CD4-positive, alpha-beta T cell (primary cell): ENCODE results near the gene ATP8A1. TPM values are rescaled to one million over a fixed set of nuclear protein-coding genes. Genes with fewer than 3 reads are reported as not detected.

ENCODE experiments used
- ATAC-seq: fragments of 200-7000 bp; cut with Tn5 transposase; one replicate; pipeline ENCODE4 v1.10.0; 2022; ENCODE audit warnings: mild to moderate bottlenecking; ENCODE audit not compliant: poor library complexity
- CTCF ChIA-PET: fragments of 350-600 bp; sonication (Branson Sonifier 250); formaldehyde crosslinking; loops from one replicate; lab custom pipeline; 2021; ENCODE audit warnings: antibody characterized with exemption, inconsistent platforms; lab: Charles Lee
- POLR2A ChIA-PET: fragments of 350-600 bp; sonication (Branson Sonifier 250); formaldehyde crosslinking; loops from one replicate; lab custom pipeline; 2021; ENCODE audit warnings: antibody characterized with exemption, inconsistent platforms; lab: Charles Lee
- DNase-seq, 14 experiments: peaks; one replicate each; pipeline ENCODE4 v3.0.0-alpha.2; 2013 to 2020; ENCODE audit warnings: mixed read lengths in 2 of 14
- H3K27ac ChIP-seq, 2 donors: one replicate each; pipeline versions ENCODE4 v1.5.1 to v1.7.0; 2013; ENCODE audit warnings: low read length in 2 of 2, low read depth in 1 of 2, mild to moderate bottlenecking in 1 of 2
- H3K27me3 ChIP-seq, 2 experiments: 1 replicate in 1 of 2; 2 replicates in 1 of 2; pipeline versions ENCODE4 v1.6.1 to v1.7.0; 2013; ENCODE audit warnings: low read length in 2 of 2, control low read depth in 1 of 2, mild to moderate bottlenecking in 1 of 2, moderate library complexity in 1 of 2; ENCODE audit not compliant: insufficient read depth in 2 of 2, control insufficient read depth in 1 of 2
- H3K36me3 ChIP-seq: one replicate; pipeline ENCODE4 v1.6.1; 2013; ENCODE audit warnings: low read length, control low read depth; ENCODE audit not compliant: insufficient read depth
- H3K4me1 ChIP-seq: one replicate; pipeline ENCODE4 v1.6.1; 2013; ENCODE audit warnings: low read length, control low read depth; ENCODE audit not compliant: insufficient read depth
- H3K4me3 ChIP-seq: one replicate; pipeline ENCODE4 v1.5.1; 2013; ENCODE audit warnings: mild to moderate bottlenecking, low read length, moderate library complexity
- H3K9me3 ChIP-seq, 2 experiments: 1 replicate in 1 of 2; 2 replicates in 1 of 2; pipeline versions ENCODE4 v1.6.1 to v1.7.0; 2013; ENCODE audit warnings: low read length in 2 of 2, mild to moderate bottlenecking in 2 of 2, control low read depth in 1 of 2, moderate library complexity in 1 of 2; ENCODE audit not compliant: control insufficient read depth in 1 of 2, insufficient read depth in 1 of 2
- H3K27ac Mint-ChIP-seq: one replicate; pipeline ENCODE4 v1.8.0; 2020; ENCODE audit warnings: mixed read lengths
- H3K27me3 Mint-ChIP-seq: one replicate; pipeline ENCODE4 v1.8.0; 2021; ENCODE audit warnings: mixed read lengths
- H3K36me3 Mint-ChIP-seq: one replicate; pipeline ENCODE4 v1.8.0; 2021; ENCODE audit warnings: low read depth, mixed read lengths
- H3K4me1 Mint-ChIP-seq: one replicate; pipeline ENCODE4 v1.8.0; 2021; ENCODE audit warnings: low read depth, mixed read lengths
- H3K4me3 Mint-ChIP-seq: one replicate; pipeline ENCODE4 v1.8.0; 2020; ENCODE audit warnings: mild to moderate bottlenecking, mixed read lengths
- H3K9me3 Mint-ChIP-seq: one replicate; pipeline ENCODE4 v1.8.0; 2020; ENCODE audit warnings: mixed read lengths
- CTCF ChIP-seq: fragments of 200-600 bp; IDR thresholded peaks from one replicate; pipeline ENCODE4 v1.8.0; 2022; ENCODE audit warnings: antibody characterized with exemption, mild to moderate bottlenecking
- intact Hi-C, 2 experiments: fragments of 100-400 bp; cut with DNase I in 1 of 2; cut with micrococcal nuclease in 1 of 2; formaldehyde crosslinking; loops; one replicate each; pipeline versions ENCODE4 v1.15.1 to v1.9.0; 2023 to 2025; cut with DNase I, micrococcal nuclease
- total RNA-seq, 174 experiments: library from RNA in 2 of 174; stranded (reverse) in 2 of 174; gene quantifications; one replicate each; pipeline ENCODE4 v1.2.3 and lab custom pipeline; 2021 to 2026

The ATP8A1 gene
- total RNA-seq, 2 experiments from 2014 or later: 44.9 to 45.5 TPM

DNA sequence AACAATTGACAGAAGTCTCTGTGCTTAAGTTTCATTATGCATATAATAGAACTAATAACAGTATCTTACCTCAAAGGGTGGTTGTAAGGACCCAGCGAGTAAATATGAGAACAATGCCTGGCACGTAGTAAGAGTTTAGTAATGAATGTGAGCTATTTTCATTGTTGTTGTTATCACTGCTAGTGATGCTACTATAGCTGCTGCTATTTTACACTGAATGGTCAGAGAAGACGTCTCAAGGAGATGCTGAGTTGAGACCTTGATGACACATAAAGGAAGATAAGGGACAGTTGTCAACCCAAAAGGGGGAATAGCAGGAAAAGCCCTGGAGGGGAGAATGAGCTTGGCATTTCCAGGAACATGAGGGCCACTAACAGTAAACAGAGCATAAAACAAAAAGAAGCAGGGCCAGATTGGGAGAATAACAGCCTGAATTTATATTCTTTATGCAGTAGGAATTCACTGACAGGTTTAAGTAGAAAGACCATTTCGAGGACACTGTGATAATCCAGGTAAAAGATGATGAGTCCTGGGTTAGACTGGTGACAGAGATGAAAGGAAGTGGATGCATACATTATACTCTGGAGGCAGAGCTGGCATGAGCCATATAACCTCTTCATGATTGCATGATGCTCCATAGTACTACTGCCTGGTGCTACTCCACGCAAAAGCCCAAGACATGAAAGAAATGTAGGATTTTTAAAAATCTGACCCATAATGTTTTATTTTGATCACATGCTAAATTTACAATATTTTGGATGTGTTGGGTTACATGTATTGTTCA is 23.1 kb downstream of the ATP8A1 start:
- CTCF ChIA-PET: no interaction called here
- ATAC-seq (no peak), DNase-seq (no peak)
- Histone ChIP-seq H3K4me1 (peaks cover 17% of the 10 kb centered on the region), H3K27ac (no peak overlapping the region), H3K4me3 (no peak overlapping the region), H3K9me3 (no peaks in the 10 kb centered on the region), H3K36me3 (peaks cover 3% of the 10 kb centered on the region), H3K27me3 (no peaks in the 10 kb centered on the region)
- no peak for TF ChIP-seq CTCF
- POLR2A ChIA-PET: interaction anchor here (0.8 to 1.2 kb wide), 2 partner anchors 16 to 23 kb away, joined by 3 to 5 read pairs; partner anchors contain the start of gene ATP8A1
- H3K9me3 Mint-ChIP-seq: no peaks in the 10 kb centered on the region
- peaks cover 82% of the 10 kb centered on the region for H3K4me1 Mint-ChIP-seq
- no peak overlapping the region for H3K4me3 Mint-ChIP-seq
- no peak overlapping the region for H3K27ac Mint-ChIP-seq
- intact Hi-C loops: no loop called here
- H3K27me3 Mint-ChIP-seq: no peaks in the 10 kb centered on the region
- no peaks in the 10 kb centered on the region for H3K36me3 Mint-ChIP-seq

GRCh38 chr4:42632653-42633382 is 24.1 kb downstream of the ATP8A1 start:
- intact Hi-C loops: no loop called here
- Histone ChIP-seq H3K36me3 (peaks cover 3% of the 10 kb centered on the region), H3K27ac (no peak overlapping the region), H3K9me3 (no peaks in the 10 kb centered on the region), H3K4me3 (no peak overlapping the region), H3K4me1 (peaks cover 27% of the 10 kb centered on the region), H3K27me3 (no peaks in the 10 kb centered on the region)
- no peak for TF ChIP-seq CTCF
- H3K4me1 Mint-ChIP-seq: peaks cover 82% of the 10 kb centered on the region
- ChIA-PET CTCF (no interaction called here), POLR2A (no interaction called here)
- DNase-seq: no peak
- H3K27ac Mint-ChIP-seq: no peak overlapping the region
- H3K27me3 Mint-ChIP-seq: no peaks in the 10 kb centered on the region
- no peaks in the 10 kb centered on the region for H3K9me3 Mint-ChIP-seq
- no peaks in the 10 kb centered on the region for H3K36me3 Mint-ChIP-seq
- H3K4me3 Mint-ChIP-seq: no peak overlapping the region
- ATAC-seq: no peak

GRCh38 chr4:42630908-42631307 is 26.0 kb downstream of the ATP8A1 start:
- intact Hi-C loops: no loop called here
- H3K4me3 Mint-ChIP-seq: no peak overlapping the region
- H3K4me1 Mint-ChIP-seq: peaks cover 82% of the 10 kb centered on the region

More at GRCh38 chr4:42630908-42631307, 26.0 kb downstream of the ATP8A1 start:
- DNase-seq: no peak
- CTCF ChIA-PET: no interaction called here
- Histone ChIP-seq H3K9me3 (no peaks in the 10 kb centered on the region), H3K4me3 (no peak overlapping the region), H3K4me1 (peaks cover 25% of the 10 kb centered on the region), H3K27ac (no peak overlapping the region), H3K36me3 (peaks cover 7% of the 10 kb centered on the region), H3K27me3 (no peaks in the 10 kb centered on the region)
- TF ChIP-seq CTCF: no peak
- POLR2A ChIA-PET: no interaction called here
- H3K27ac Mint-ChIP-seq: peak overlapping the region; percentile 48
- ATAC-seq: no peak
- H3K27me3 Mint-ChIP-seq: no peaks in the 10 kb centered on the region
- no peaks in the 10 kb centered on the region for H3K9me3 Mint-ChIP-seq
- H3K36me3 Mint-ChIP-seq: peaks cover 14% of the 10 kb centered on the region
